WERI-Rb-1 (cell line): ENCODE measurements around the gene HOXD4.

Experiments used
- DNase-seq: peaks from one replicate; pipeline ENCODE4 v3.0.0-alpha.2; 2020
- H3K27ac ChIP-seq: fragments of 250-450 bp; sonication (Bioruptor Pico); 2 replicates; pipeline ENCODE4 v1.5.1; 2020; ENCODE audit warnings: mild to moderate bottlenecking, moderate library complexity
- H3K27me3 ChIP-seq: fragments of 250-450 bp; sonication (Bioruptor Pico); 2 replicates; pipeline ENCODE4 v1.5.1; 2021; ENCODE audit warnings: mild to moderate bottlenecking, low read depth, moderate library complexity; ENCODE audit not compliant: insufficient read depth, severe bottlenecking
- H3K36me3 ChIP-seq: fragments of 250-450 bp; sonication (Bioruptor Pico); 2 replicates; pipeline ENCODE4 v1.5.1; 2020; ENCODE audit warnings: mild to moderate bottlenecking, moderate library complexity
- H3K4me3 ChIP-seq: 2 replicates; pipeline ENCODE4 v1.5.1; 2011; ENCODE audit warnings: low read depth, mild to moderate bottlenecking, control low read depth, low read length
- H3K9me3 ChIP-seq: fragments of 250-450 bp; sonication (Bioruptor Pico); 2 replicates; pipeline ENCODE4 v1.5.1; 2021; ENCODE audit warnings: mild to moderate bottlenecking, moderate library complexity; ENCODE audit not compliant: severe bottlenecking
- CTCF ChIP-seq: IDR thresholded peaks from 2 replicates; pipeline ENCODE4 v1.5.1; 2011; ENCODE audit warnings: low read depth, mild to moderate bottlenecking, control low read depth, inconsistent platforms, low read length

The HOXD4 gene

GRCh38 chr2:176109192-176109901 is 42.0 kb upstream of the HOXD4 start:
- no peak overlapping the region for H3K27ac ChIP-seq
- no peak for TF ChIP-seq CTCF
- H3K4me3 ChIP-seq: no peak overlapping the region
- no peak for DNase-seq
- H3K36me3 ChIP-seq: no peaks in the 10 kb centered on the region
- peaks cover 89% of the 10 kb centered on the region for H3K27me3 ChIP-seq
- peaks cover 7% of the 10 kb centered on the region for H3K9me3 ChIP-seq

- Histone ChIP-seq H3K4me3 (no peak overlapping the region), H3K27me3 (peaks cover 89% of the 10 kb centered on the region), H3K36me3 (no peaks in the 10 kb centered on the region), H3K27ac (no peak overlapping the region), H3K9me3 (peaks cover 7% of the 10 kb centered on the region)
- no peak for TF ChIP-seq CTCF
- DNase-seq: no peak
These were observed 41.4 kb upstream of the HOXD4 start for GRCh38 chr2:176109946-176110345.

- peaks cover 89% of the 10 kb centered on the region for H3K27me3 ChIP-seq
- no peaks in the 10 kb centered on the region for H3K36me3 ChIP-seq
- no peak for TF ChIP-seq CTCF
- DNase-seq: no peak
- no peak overlapping the region for H3K27ac ChIP-seq
- peaks cover 4% of the 10 kb centered on the region for H3K9me3 ChIP-seq
- H3K4me3 ChIP-seq: no peak overlapping the region
These were observed 40.7 kb upstream of the HOXD4 start for GRCh38 chr2:176110415-176111308.

GRCh38 chr2:176111309-176111663 is 40.1 kb upstream of the HOXD4 start:
- Histone ChIP-seq H3K27ac (no peak overlapping the region), H3K9me3 (peaks cover 6% of the 10 kb centered on the region), H3K27me3 (peaks cover 89% of the 10 kb centered on the region), H3K4me3 (no peak overlapping the region), H3K36me3 (no peaks in the 10 kb centered on the region)
- peak; percentile 83 for TF ChIP-seq CTCF
- peak; percentile 63 for DNase-seq

GRCh38 chr2:176111846-176112374 is 39.4 kb upstream of the HOXD4 start:
- Histone ChIP-seq H3K9me3 (peaks cover 10% of the 10 kb centered on the region), H3K27me3 (peaks cover 89% of the 10 kb centered on the region), H3K27ac (no peak overlapping the region), H3K36me3 (no peaks in the 10 kb centered on the region), H3K4me3 (no peak overlapping the region)
- TF ChIP-seq CTCF: no peak
- no peak for DNase-seq
